Stimulated activated CD8-positive, alpha-beta memory T cell treated with anti-CD3 and anti-CD28 coated beads, Interleukin-4, amount 100 ng/mL, for 4 hours (primary cell): Measurements from ENCODE around the gene OTOS.

Experiments used
- DNase-seq, 2 donors: peaks; one replicate each; pipeline ENCODE4 v3.0.0-alpha.2; 2020; ENCODE audit warnings: low read depth in 2 of 2, low spot score in 1 of 2

OTOS gene

GRCh38 chr2:240140511-240140910 lies at the start of gene OTOS:
OTOS (minus strand) TSS chr2:240140658; CDS start chr2:240140326, 332 bp downstream.
- no peak for DNase-seq

GRCh38 chr2:240189686-240190085 lies 49.2 kb upstream of the OTOS start:
- no peak for DNase-seq

DNA sequence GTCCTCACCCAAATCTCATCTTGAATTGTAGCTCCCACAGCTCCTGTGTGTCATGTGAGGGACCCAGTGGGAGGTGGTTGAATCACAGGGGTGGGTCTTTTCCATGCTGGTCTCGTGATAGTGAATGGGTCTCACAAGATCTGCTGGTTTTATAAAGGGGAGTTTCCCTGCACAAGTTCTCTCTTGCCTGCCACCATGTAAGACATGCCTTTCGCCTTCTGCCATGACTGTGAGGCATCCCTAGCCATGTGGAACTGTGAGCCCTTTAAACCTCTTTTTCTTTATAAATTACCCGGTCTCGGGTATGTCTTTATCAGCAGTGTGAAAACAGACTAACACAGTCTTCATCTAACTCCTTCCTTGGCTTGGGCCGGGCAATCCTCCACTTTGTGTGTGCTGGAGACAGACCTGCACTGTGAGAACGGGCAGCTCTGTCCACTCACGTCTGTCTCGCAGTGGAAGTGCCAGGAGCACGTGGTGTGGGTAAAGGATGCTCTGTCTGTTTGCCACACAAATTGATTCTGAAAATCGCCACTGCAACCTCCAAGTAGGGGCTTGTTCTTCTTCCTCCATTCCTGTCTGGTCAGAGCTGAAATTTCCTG lies 47.6 kb upstream of the OTOS start:
- no peak for DNase-seq

DNA sequence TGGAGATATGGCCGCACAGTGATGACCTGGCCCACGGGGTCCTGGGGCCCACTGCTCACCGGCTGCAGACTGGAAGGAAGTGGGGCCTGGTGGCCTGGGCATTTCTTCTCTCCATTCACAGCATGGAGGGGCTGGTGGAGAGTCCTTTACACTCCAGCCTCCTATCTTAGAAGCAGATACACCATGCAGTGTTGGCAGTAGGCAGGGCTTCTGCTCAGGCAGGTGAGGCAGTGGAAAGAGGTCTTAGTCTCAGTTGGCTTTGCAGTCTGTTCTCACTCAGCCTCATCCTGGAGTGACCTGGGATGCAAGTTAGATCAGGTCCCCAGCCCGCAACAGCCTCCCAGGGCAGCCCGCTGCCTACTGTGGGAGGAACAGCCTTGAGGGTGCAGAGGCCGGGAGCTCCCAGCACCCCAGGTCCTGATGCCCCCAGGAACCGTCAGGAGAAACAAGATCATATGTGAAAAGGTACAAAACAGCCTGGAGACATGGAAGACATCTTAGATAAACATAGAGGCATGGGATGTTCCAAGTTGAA lies 45.8 kb upstream of the OTOS start:
- no peak for DNase-seq

- DNase-seq: no peak
Observed at GRCh38 chr2:240184656-240185055, 44.2 kb upstream of the OTOS start.

DNA sequence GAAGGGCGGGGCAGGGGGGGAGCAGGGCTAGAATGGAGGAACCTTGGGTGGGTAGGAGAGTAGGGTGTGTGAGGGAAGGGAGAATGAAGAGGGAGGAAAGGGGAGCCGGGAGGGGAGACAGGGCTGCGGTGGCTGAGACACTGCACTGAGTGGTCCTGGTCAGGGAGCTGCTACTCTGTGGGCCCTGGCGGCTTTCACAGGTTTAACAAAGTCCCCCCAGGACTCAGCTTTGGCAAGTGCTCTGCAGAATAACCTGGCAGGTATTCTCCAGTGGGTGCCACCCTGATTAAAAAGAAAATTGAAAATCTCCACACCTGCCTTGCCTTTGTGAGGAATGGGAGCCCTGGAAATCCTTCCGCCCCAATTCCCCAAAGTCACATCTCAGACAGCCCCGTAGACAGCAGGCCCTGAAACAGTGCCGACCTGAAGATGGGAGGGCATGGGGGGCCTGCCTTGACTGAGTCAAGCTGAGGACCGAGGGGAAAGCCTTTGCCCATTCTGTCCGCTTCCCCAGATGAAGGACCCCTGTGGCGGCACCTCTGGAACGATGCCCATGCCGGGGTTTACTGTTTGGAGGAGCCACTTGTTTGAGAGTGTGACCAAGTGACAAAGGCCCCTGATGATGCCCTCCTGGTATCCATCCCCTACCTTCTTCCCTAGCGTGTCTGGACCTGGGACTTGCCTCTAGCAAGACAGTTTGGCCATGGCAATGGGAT lies 43.6 kb upstream of the OTOS start:
- no peak for DNase-seq

DNA sequence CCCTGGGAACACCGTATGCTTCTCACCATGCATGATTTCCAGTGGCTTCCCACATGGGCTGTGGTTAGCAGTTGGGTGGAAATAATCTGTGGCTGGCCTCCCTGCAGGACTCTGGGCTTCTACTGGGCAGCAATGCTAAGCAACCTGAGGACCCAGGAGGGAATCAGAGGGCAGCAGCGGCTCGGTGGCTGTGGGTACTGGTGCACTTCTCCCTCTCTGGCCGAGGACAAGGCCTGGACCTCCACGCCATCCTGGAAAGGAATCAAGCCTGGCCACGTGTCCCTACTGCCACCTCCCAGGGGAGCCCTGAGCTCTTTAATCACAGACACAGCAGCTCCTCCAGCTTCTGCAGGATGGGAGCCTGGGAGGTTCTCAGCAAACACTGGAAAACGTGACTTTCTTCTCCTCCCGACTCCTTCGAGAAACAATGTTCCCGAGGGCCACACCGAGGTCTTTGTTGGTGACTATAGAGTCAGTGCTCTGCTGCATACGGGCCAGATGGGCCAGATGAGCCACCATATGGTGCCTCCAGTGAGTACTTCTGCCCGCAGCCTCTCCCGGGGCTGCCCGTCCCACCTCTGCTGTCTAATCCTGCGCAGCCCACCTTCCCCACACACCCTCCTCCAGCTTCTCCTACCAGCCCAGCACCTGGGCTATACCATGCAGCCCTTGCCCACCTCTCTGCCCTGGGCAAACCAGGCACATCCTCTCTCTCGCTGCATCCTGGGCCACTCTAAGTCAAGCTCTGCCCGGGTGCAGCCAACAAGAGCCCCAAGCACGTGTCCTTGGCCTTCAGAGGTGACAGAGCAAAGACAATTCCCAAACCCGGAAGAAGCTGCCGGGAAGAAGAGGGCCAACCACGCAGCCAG lies 42.8 kb upstream of the OTOS start:
- DNase-seq: no peak

- DNase-seq: no peak
Observed at GRCh38 chr2:240182476-240182875, 42.0 kb upstream of the OTOS start.

- DNase-seq: no peak
Observed at GRCh38 chr2:240182001-240182400, 41.5 kb upstream of the OTOS start.

- DNase-seq: no peak
Observed at GRCh38 chr2:240179941-240180666, 39.6 kb upstream of the OTOS start.

DNA sequence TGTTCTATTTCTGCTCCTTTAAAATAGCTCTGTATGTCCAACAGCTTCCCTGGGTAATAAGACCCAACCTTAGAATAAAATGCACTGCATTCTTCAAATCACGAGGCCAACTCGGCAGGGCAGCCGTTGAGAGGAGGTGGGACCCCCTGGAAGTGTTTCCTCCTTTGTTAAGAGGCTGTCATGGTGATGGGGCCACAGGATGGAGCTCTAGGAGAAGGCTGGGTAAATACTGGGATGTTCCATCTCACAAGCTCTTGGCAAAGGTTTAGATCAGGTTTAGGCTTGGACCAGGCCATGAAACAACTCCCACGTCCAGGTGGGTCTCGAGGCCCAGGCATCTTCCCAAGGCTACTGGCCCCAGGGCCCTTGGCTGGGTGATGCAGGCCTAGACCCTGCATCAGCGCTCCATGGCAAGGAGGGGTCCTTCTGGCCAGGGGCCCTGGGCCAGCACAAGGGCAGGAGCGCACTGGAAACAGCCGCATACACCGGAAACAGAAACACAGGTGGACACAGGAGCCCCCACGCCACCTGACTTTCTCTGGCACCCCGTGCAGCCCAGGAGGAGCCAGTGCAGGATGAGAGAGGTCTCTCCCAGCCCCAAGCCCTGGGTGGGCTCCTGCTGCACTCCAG lies 38.8 kb upstream of the OTOS start:
- DNase-seq: no peak

DNA sequence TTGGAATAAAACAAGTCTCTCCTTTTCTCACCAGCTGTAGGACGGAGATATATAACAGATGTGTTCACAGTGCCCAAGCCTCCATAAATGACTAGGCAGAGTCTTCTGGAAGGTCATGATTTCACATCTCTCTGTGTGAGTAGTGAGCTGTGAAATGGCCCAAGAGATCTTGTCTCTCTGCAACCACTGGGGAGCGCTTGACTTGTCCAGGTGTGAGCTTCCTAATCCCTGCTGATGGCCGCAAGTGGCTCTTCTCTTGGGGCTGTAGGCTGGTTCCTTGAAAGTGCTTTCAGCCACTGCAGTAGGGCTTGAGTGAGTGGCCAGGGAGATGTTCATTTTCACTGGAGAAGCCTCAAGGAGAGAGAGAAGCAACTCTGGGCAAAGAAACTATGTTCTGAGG lies 38.1 kb upstream of the OTOS start:
- DNase-seq: no peak

DNA sequence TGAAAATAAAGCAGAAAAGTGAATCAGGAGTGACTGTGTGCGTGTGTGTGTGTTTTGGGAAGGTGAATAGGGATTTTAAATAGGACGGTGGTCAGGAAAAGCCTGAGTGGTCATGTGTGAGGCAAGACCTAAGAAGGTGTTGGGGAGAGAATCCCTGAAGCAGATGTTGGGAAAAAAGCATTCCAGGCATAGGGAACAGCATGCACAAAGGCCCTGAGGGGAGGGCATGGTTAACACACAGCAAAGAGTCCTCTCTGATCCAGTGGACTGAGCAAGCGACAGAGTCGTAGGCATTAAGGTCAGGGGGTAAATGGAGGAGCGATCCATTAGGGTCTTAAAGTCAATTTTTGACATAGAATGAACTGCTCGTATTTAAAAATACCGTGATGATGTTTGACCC lies 34.0 kb upstream of the OTOS start:
- DNase-seq: no peak

DNA sequence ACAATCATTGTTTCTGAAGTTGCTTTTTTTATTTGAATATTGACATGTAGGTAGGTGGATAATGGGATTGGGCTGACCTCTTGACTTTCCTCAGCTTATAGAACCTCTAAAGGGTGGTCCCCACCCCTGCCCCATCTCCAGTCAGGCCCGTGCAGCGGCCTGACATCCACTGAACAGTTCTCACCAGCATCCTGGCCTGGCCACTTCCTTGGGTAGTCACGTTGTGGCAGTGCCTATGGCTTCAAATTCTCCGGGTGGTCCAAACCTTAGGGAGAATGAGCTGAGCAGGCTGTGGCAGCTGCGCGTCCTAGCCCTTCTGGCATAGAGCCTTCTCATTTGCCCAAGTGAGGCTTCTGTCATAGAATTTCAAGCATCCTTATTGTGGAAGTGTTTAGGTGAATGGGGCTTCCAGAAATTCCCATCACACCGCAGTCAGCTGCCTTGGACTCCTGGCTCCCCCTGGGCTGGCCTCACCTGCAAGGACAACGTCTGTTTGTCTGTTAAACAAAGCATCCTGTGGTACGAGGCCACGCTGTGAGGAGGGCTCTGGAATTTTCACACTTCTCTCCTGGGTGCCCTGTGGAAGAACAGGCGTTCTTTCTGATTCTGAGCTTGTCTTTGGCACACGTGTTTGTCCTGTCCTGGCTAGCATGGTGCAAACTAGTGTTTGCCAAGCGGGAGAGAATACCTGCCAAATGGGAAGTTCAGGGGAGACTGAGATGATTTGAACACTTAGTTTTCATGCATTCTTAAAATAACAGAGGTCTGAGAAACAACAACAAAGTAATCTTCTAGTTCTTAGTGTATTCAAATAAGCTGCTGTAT lies 31.8 kb upstream of the OTOS start:
- DNase-seq: no peak

- no peak for DNase-seq
Observed at GRCh38 chr2:240170883-240171282, 30.4 kb upstream of the OTOS start.

- DNase-seq: no peak
Observed at GRCh38 chr2:240170354-240170735, 29.9 kb upstream of the OTOS start.

DNA sequence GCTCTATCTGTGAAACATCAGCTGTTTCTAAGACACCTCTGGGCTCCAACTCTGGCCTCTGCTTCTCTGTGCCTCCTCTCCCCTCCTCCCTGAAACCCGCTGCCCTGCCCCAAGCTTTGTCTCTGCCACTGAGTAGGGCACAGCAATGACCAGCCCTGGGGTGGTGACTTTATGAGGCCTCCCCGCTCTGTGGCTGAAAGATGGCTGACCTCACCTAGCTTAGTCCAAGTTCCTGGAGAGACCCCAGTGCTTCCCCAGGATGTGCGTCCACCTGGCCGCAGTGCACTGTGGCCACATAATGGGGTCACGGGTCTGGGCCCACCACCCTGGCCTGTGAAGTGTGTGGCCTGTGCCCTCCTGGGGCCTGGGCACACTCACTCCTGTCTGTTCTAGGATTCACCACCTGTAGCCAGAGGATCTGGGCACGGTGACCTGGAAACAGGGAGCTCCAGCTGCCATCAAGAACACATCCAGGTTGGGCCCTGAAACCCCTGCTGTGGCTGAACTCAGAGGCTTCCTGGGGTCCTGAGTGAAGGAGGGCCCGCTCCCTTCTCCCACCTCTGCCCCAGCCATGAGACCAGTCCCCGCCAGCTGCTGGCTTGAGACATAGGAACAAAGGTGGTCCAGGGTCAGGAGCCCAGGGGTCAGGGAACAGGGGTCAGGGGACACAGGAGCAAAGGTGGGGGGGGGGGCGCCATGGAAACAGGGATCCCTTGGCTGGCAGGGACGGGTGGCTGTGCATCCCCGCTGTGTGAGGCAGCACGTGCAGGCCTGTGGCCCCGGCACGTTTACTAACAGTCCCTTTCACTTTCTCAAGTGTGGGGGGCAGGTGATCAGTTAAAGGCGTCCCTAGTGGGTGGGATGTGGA lies 29.3 kb upstream of the OTOS start:
- no peak for DNase-seq

DNA sequence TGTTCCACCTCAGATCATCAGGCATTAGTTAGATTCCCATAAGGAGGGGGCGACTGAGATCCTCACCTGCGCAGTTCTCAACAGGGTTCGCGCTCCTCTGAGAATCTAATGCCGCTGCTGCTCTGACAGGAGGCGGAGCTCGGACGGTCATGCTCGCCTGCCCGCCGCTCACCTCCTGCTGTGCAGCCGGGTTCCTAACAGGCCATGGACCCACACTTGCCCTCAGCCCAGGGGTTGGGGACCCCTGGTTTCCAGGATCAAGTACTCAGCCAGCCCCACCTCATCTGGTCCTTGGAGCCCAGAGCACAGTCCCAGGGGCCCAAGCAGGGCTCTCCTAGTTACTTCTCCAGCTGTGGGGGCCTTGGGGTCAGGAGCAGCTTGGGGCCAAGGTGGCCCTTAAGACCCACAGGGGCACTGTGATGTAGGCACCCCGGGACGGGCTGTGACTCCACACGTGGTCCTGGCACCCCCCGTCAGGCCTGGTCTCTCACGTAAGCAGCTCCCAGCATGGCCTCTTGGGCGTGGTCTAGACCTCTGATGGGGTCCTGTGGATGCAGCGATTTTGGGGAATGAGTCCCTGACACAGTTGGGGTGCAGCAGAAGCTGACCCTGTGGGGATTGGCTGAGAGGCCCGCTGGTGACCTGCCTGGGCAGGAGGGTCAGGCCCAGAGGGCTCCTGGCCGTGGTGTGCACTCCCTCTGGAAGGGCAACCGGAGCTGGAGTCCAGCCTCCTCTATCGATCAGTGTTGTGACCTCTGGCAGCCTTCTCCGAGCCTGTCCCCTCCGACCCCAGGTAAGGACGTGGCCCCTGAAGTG lies 28.3 kb upstream of the OTOS start:
- no peak for DNase-seq
